Tibial nerve (tissue), 3 donors: ENCODE measurements around the gene USP28.

ENCODE experiments used
- CTCF ChIP-seq, 5 experiments: fragments of 200-600 bp in 3 of 5; fragments of 450-650 bp in 2 of 5; sonication (generic) in 3 of 5; IDR thresholded peaks; one replicate each; pipeline ENCODE4 v1.5.1; 2016 to 2019; ENCODE audit warnings: antibody characterized with exemption in 5 of 5, mild to moderate bottlenecking in 3 of 5, moderate library complexity in 2 of 5
- POLR2A ChIP-seq, 2 donors: fragments of 450-650 bp; IDR thresholded peaks; one replicate each; pipeline ENCODE4 v1.6.1; 2017; ENCODE audit warnings: antibody characterized with exemption in 2 of 2, mild to moderate bottlenecking in 2 of 2, moderate library complexity in 2 of 2

GRCh38 chr11:113875234-113876073 lies at the start of gene USP28:
- peak in 2 of 5 experiments; percentile 41 to 42 for TF ChIP-seq CTCF (IDR thresholded peaks at IDR 0.05)
- TF ChIP-seq POLR2A (IDR thresholded peaks at IDR 0.05): peak; percentile 64 to 65
